Measurements from ENCODE around the gene SLC16A2. TPM values are rescaled to one million over a fixed set of nuclear protein-coding genes. Genes with fewer than 3 reads are reported as not detected.

The SLC16A2 gene
- total RNA-seq: not detected

GRCh38 chrX:74421036-74421739 lies at the start of gene SLC16A2:
TSS of gene SLC16A2 (plus strand) at chrX:74421493. CDS start at chrX:74421638, 145 bp downstream.

Other genes with a start within 250 kb of the SLC16A2 start
- not detected for gene ZCCHC13, start 117.3 kb upstream of the SLC16A2 start, total RNA-seq
- 10 to 100 TPM; 32.8 to 34.8 TPM for gene RLIM, start 193.1 kb downstream of the SLC16A2 start, total RNA-seq

All from activated naive CD4-positive, alpha-beta T cell treated with anti-CD3 and anti-CD28 coated beads, Interleukin-2, amount 10 ng/mL, durations not matched to agents 5 hours and 36 hours (primary cell).